ENCODE data around the gene OR5B2.

- TF ChIP-seq CTCF (IDR thresholded peaks at IDR 0.05) (no peak), EP300 (IDR thresholded peaks at IDR 0.05) (no peak), POLR2A (IDR thresholded peaks at IDR 0.05) (no peak)
These were observed 16.4 kb upstream of the OR5B2 start for GRCh38 chr11:58444300-58444699.

All from suprapubic skin (tissue), 3 donors.